GM18861 (cell line): ENCODE results near the gene ZNF446.
"Not testable (repeated sequence)": the region's sequence is repeated elsewhere in the genome, so short reads cannot be mapped to it uniquely, and the experiment has no call there.

Experiments used
- ATAC-seq: cut with Tn5 transposase; IDR thresholded peaks from one replicate; pipeline ENCODE4 v1.9.1; 2021; ENCODE audit not compliant: unreplicated experiment

The ZNF446 gene

GRCh38 chr19:58475714-58476497 lies at the start of gene ZNF446:
ZNF446 (plus strand) TSS chr19:58476352; CDS start chr19:58477219, 867 bp downstream.
- ATAC-seq: peak; percentile 74

GRCh38 chr19:58428617-58429016 lies 47.5 kb upstream of the ZNF446 start:
- no peak for ATAC-seq

GRCh38 chr19:58429745-58430144 lies 46.4 kb upstream of the ZNF446 start:
- ATAC-seq: no peak

GRCh38 chr19:58434217-58434616 lies 41.9 kb upstream of the ZNF446 start:
- ATAC-seq: no peak

GRCh38 chr19:58439576-58440554 lies 36.3 kb upstream of the ZNF446 start, which contains the start of gene ZNF132:
ZNF132 (minus strand) TSS chr19:58440153; CDS start chr19:58439821, 332 bp downstream.
- ATAC-seq: peak; percentile 95

GRCh38 chr19:58440556-58440955 lies 35.6 kb upstream of the ZNF446 start:
- ATAC-seq: no peak

- ATAC-seq: not testable (repeated sequence)
Measured at GRCh38 chr19:58442986-58443385, 33.2 kb upstream of the ZNF446 start.

GRCh38 chr19:58448860-58449259 lies 27.3 kb upstream of the ZNF446 start:
- not testable (repeated sequence) for ATAC-seq

GRCh38 chr19:58449980-58450379 lies 26.2 kb upstream of the ZNF446 start:
- not testable (repeated sequence) for ATAC-seq

- no peak for ATAC-seq
Measured at GRCh38 chr19:58450856-58451357, 25.2 kb upstream of the ZNF446 start.

GRCh38 chr19:58451358-58452101 lies 24.6 kb upstream of the ZNF446 start, which contains the start of gene ZNF324B:
ZNF324B (plus strand) TSS chr19:58451622; CDS start chr19:58453702, 2,080 bp downstream.
- peak; percentile 88 for ATAC-seq

GRCh38 chr19:58453743-58454142 lies 22.4 kb upstream of the ZNF446 start:
- no peak for ATAC-seq

GRCh38 chr19:58455306-58455705 lies 20.8 kb upstream of the ZNF446 start:
- ATAC-seq: no peak

GRCh38 chr19:58456111-58456510 lies 20.0 kb upstream of the ZNF446 start:
- no peak for ATAC-seq

GRCh38 chr19:58460039-58460438 lies 16.1 kb upstream of the ZNF446 start:
- no peak for ATAC-seq

GRCh38 chr19:58466089-58466759 lies 9.9 kb upstream of the ZNF446 start:
- ATAC-seq: no peak

- peak; percentile 84 for ATAC-seq
Measured at GRCh38 chr19:58466760-58467589, 9.2 kb upstream of the ZNF446 start, which contains the start of gene ZNF324. ZNF324 (plus strand) TSS chr19:58467080; CDS start chr19:58469186, 2,106 bp downstream.

- no peak for ATAC-seq
Measured at GRCh38 chr19:58468216-58468839, 7.8 kb upstream of the ZNF446 start.
